Stimulated activated effector memory CD8-positive, alpha-beta T cell treated with anti-CD3 and anti-CD28 coated beads, Interleukin-12 subunit alpha, Interleukin-12 subunit beta, amount 100 ng/mL, for 72 hours (primary cell): ENCODE measurements around the gene MTF2.

ENCODE experiments used
- ATAC-seq: fragments of 150-1000 bp; cut with Tn5 transposase; 2 replicates; pipeline ENCODE4 v1.10.0; 2021
- DNase-seq, 2 donors: peaks; one replicate each; pipeline ENCODE4 v3.0.0; 2021 to 2022; ENCODE audit warnings: low spot score in 2 of 2
- H3K27ac Mint-ChIP-seq: one replicate; pipeline ENCODE4 v1.8.0; 2022; ENCODE audit warnings: mild to moderate bottlenecking, mixed read lengths
- H3K36me3 Mint-ChIP-seq: one replicate; pipeline ENCODE4 v1.8.0; 2022; ENCODE audit warnings: mild to moderate bottlenecking, mixed read lengths
- H3K4me1 Mint-ChIP-seq: one replicate; pipeline ENCODE4 v1.8.0; 2022; ENCODE audit warnings: mixed read lengths
- H3K4me3 Mint-ChIP-seq: one replicate; pipeline ENCODE4 v1.8.0; 2022; ENCODE audit warnings: mild to moderate bottlenecking, mixed read lengths
- H3K9me3 Mint-ChIP-seq: one replicate; pipeline ENCODE4 v1.8.0; 2022; ENCODE audit warnings: mixed read lengths

MTF2 gene

DNA sequence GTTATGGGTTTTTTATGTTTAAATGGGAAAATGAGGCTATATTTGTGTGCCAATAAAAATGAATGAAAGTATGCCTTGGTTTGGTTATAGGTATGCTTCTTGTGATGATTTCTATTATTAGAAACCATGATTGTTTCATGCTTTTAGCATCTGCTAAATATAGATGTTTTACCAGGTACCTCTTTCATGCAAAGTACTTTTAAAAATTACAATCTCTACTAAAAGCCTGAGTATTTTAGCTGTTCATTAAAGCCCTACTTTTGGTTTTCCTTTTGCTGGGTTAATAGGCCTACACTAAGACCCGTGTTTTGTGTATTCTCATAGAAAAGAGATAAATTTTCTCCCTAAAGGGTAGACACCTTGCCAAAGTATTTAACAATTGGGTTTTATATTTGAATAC is 32.0 kb downstream of the MTF2 start:
- peaks cover 30% of the 10 kb centered on the region for H3K4me1 Mint-ChIP-seq
- peaks cover 79% of the 10 kb centered on the region for H3K36me3 Mint-ChIP-seq
- H3K9me3 Mint-ChIP-seq, result peaks cover under 1% of the 10 kb centered on the region
- H3K27ac Mint-ChIP-seq, result no peak overlapping the region
- DNase-seq (no peak), ATAC-seq (no peak)
- no peak overlapping the region for H3K4me3 Mint-ChIP-seq

DNA sequence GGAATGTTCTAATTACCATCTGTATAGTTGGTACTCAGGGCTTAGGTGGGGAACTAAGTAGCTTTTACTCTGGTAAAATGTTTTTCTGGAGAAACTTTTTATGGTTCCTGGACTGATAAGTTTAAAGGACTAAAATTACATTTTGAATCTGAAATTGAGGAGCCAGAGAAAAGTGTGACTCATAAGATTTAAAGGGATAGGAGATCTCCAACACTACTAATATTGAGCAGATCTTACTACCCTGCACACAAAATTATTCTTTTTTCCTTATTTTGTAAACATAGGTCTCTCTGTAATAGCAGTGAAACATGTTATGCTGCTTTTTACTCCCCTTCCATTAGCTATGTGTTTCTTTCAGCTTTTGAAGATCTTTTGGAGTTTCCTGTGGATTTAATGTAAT is 32.5 kb downstream of the MTF2 start:
- no peak overlapping the region for H3K4me3 Mint-ChIP-seq
- peaks cover 29% of the 10 kb centered on the region for H3K4me1 Mint-ChIP-seq
- peaks cover 79% of the 10 kb centered on the region for H3K36me3 Mint-ChIP-seq
- H3K27ac Mint-ChIP-seq, result peak overlapping the region; percentile 21
- H3K9me3 Mint-ChIP-seq, result no peaks in the 10 kb centered on the region
- DNase-seq (no peak), ATAC-seq (no peak)

DNA sequence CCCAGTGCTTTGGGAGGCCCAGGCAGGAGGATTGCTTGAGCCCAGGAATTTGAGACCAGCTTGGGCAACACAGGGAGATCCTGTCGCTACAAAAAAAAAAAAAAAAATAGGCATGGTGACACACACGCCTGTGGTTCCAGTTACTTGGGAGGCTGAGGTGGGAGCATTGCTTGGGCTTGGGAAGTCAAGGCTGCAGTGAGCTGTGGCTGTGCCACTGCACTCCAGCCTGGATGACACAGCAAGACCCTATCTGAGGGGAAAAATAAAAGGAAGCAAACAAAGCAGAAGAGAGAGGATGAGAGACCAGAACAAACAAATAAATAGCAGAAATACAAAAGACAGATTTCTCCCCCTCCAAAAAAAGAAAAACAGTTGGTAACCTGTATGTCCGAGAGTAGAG is 34.0 kb downstream of the MTF2 start:
- peaks cover 29% of the 10 kb centered on the region for H3K4me1 Mint-ChIP-seq
- peak overlapping the region; percentile 76 for H3K27ac Mint-ChIP-seq
- peaks cover 79% of the 10 kb centered on the region for H3K36me3 Mint-ChIP-seq
- H3K4me3 Mint-ChIP-seq, result no peak overlapping the region
- no peak for ATAC-seq
- DNase-seq, result no peak
- H3K9me3 Mint-ChIP-seq, result no peaks in the 10 kb centered on the region

DNA sequence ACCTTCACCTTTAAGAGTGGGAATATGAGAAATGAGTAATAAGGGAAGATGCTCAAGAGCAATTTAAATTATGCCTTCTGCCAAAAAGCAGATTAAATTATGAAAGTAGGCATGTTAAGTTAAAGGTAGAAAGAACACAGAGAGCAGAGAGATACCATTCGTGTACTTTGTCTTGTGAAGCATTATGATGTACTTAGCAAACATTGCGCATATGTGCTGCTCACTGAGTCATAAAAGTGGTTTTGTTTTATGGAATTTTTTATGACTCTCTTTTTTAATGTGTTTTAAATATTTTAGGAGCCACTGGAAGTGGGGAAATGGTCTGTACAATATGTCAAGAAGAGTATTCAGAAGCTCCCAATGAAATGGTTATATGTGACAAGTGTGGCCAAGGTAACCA is 35.3 kb downstream of the MTF2 start:
- Mint-ChIP-seq H3K36me3 (peaks cover 82% of the 10 kb centered on the region), H3K9me3 (no peaks in the 10 kb centered on the region), H3K4me3 (no peak overlapping the region), H3K27ac (no peak overlapping the region), H3K4me1 (peaks cover 20% of the 10 kb centered on the region)
- ATAC-seq, result no peak
- DNase-seq, result no peak

DNA sequence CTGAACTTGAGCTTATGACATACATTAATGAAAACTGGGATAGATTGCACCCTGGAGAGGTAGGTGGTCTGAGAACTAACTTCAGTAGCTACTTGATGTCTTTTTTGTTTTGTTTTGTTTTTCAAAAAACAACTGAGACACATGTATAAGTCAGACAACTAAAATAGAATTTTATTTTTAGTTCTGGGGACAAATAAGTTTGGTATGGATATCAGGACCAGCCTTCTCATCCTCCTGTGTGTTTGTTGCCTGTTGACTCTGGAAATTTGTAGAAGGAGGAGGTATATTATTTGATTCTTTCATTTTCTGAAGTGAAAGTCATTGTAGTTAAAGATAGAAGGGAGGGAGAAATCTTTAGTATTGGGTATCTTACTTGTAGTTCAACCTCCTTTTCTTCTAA is 41.5 kb downstream of the MTF2 start:
- H3K4me1 Mint-ChIP-seq, result no peaks in the 10 kb centered on the region
- DNase-seq (no peak), ATAC-seq (no peak)
- H3K4me3 Mint-ChIP-seq, result no peak overlapping the region
- H3K36me3 Mint-ChIP-seq, result peaks cover 98% of the 10 kb centered on the region
- no peaks in the 10 kb centered on the region for H3K9me3 Mint-ChIP-seq
- no peak overlapping the region for H3K27ac Mint-ChIP-seq

DNA sequence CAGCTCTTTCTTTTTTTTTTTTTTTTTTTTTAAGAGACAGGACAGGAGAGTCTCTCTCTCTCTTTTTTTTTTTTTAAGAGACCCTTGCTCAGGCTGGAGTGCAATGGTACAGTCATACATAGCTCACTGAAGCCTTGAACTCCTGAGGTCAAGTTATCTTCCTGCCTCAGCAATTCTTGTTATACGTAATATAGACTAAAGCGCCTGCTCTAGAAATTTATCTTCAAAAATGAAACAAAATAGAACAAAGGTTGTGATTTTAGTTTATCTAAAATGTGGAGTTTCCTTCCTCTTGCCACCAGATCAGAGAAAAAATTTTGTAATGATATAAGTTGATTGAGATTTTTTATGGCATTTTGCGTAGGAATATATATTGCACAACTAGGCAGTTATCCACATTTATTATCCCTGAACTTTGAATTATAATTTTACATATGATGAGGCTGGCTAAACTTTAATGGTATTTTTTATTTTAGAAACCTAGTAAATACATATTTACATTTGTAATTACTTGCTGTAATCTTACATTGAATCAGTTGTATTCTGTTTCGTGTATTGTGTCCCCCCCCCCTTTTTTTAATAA is 44.2 kb downstream of the MTF2 start:
- Mint-ChIP-seq H3K9me3 (no peaks in the 10 kb centered on the region), H3K4me1 (no peaks in the 10 kb centered on the region), H3K27ac (no peak overlapping the region), H3K36me3 (peaks cover 86% of the 10 kb centered on the region), H3K4me3 (no peak overlapping the region)
- DNase-seq, result no peak
- peak; percentile 47 for ATAC-seq

DNA sequence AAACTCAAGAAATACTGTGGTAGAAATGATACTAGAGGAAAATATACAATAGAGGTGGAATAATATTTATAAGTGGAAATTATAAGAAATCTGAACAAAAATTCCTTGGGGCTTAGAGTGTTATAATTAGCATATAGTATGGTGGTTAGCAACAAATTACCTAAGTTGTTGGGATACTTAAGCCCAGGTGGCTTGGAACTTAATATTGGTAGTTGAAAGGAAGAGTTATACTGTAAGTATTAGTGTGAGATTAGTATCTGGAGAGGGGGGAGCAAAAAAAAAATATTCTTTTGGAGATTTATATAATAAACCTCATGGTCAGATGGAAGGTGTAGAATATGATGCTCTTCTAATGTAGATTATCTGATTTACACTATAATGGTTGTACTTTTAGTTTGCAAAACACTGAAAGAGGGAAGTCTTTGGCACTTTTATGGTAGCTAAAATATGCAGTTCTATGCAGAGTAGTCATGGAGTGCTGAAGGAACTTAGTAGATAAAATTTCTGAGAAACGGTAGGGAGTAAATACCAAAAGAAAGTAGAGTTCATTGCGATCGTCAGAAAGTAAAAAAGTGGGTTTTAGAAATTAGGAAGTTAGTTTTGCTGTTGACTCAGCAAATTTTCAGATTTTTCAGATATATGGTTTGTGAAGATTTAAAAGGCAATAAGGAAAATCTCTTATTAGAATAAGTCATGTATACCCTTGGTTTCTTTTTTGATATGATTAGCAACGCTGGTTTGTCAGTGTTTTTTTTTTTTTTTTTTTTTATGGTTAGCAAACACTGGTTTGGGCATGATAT is 45.7 kb downstream of the MTF2 start:
- peaks cover 71% of the 10 kb centered on the region for H3K36me3 Mint-ChIP-seq
- no peak overlapping the region for H3K27ac Mint-ChIP-seq
- H3K9me3 Mint-ChIP-seq, result no peaks in the 10 kb centered on the region
- no peak overlapping the region for H3K4me3 Mint-ChIP-seq
- ATAC-seq (no peak), DNase-seq (no peak)
- no peaks in the 10 kb centered on the region for H3K4me1 Mint-ChIP-seq

DNA sequence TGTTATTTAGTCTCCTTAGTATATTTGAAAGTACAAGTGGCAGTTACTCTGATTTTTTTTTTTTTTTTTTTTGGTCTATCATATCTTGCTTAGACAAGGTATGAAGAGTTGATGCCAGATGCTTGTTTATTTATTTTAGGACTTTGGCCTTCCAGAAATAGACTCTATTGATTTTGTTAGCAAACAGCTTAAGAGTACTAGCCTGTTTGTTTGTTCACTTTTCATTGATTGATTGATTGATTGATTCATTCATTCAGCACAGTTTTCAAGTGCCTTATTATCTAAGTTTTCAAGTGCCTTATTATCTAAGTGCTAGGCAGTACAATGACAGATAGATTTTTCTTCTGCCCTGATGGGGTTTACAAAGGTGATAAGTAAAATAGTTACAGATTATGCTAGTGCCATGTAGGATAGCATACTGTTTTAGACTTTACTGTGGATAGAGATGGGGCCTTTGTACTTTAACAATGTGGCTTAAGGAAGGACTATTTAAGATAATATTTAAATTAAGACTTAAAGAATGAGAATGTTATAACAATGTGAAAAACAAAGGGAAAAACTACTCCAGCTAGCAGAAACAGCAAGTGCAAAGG is 50.5 kb downstream of the MTF2 start:
- no peak for DNase-seq
- Mint-ChIP-seq H3K4me3 (no peak overlapping the region), H3K27ac (no peak overlapping the region), H3K9me3 (no peaks in the 10 kb centered on the region), H3K36me3 (peaks cover 25% of the 10 kb centered on the region), H3K4me1 (no peaks in the 10 kb centered on the region)
- no peak for ATAC-seq

DNA sequence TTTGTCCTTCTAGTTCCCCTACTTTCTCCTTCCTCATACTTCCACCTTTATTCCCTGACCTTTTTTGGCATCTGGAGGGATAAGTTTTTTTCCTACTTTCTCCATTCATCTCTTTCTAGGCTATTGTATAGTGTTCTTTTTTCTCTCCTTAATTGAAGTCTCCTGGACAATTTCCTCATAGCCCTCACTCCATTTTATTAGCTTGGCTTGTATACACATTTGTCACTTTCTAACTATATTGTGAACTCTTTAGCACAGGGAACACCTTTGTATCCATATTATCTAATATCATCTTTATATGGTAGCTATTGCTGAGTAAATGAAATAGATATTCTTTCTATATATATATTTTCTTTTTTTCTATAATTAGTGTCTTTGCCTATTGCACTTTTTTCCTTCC is 53.6 kb downstream of the MTF2 start:
- Mint-ChIP-seq H3K27ac (no peak overlapping the region), H3K4me1 (no peaks in the 10 kb centered on the region), H3K4me3 (no peak overlapping the region), H3K36me3 (peaks cover under 1% of the 10 kb centered on the region), H3K9me3 (no peaks in the 10 kb centered on the region)
- DNase-seq (no peak), ATAC-seq (no peak)

DNA sequence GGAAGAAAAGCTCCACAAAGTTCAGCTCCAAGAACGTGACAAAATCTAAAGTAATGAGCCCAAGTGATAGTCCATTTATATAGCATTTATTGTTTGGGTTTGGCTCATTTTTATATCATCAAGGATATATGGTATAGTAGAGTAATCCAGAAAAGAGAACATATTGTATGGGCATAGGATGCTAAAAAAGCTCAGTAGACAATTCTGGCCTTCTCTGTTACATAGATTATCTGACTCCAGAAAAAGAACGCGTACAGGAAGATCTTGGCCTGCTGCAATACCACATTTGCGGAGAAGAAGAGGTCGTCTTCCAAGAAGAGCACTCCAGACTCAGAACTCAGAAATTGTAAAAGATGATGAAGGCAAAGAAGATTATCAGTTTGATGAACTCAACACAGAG is 57.4 kb downstream of the MTF2 start:
- Mint-ChIP-seq H3K36me3 (no peaks in the 10 kb centered on the region), H3K9me3 (no peaks in the 10 kb centered on the region), H3K27ac (no peak overlapping the region), H3K4me3 (no peak overlapping the region), H3K4me1 (no peaks in the 10 kb centered on the region)
- no peak for ATAC-seq
- DNase-seq, result no peak

DNA sequence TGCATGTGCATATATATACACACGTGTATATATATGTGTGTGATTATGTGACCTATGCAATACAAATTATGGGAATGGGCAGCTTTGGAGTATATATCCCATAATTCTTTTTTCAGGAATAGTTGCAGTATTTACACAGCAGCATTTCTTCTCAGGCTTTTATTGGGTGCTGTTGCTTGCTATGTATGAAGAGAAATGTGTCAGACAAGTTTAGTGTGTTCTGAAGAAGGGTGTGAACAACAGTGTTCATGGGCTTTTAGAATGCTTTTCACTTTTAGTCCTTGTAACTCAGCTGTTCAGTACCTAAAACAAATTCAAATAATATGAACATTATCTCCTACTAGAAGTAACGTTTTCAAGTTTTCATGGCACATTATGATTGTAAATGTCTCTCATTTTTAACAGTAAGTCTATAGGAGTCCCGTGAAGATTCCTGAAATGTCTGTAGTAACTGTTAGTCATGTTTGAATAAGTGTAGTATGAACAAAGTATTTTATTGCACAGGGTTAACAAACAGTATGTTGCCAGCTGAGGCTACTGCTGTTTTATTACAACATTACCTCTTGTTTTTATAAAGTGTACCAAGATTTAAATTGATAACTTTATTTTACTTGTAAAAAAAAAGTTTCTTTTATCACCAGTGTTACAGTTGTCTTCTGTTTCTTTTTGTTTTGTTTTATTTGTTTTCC is 58.7 kb downstream of the MTF2 start:
- no peak for DNase-seq
- Mint-ChIP-seq H3K27ac (no peak overlapping the region), H3K36me3 (peaks cover 2% of the 10 kb centered on the region)

DNA sequence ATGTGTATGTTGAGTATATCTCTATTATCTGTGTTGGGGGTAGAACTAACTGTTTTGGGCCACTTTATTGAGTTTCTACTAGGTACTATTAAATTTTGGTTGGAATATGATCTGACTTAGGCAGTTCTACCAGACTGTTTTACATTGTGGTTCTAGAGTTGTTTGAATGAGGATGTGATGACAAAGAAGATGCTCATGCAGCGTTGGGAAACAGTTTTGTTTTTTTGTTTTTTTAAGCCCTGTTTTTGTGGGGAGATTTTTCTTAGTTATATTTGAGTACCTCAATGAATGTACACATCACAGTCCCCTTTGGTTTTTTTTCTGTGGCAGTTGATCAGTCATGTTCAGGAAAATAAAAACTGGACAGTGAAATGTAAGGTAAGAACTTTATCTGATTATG is 61.0 kb downstream of the MTF2 start:
- Mint-ChIP-seq H3K4me3 (no peak overlapping the region), H3K4me1 (no peaks in the 10 kb centered on the region), H3K27ac (peak overlapping the region; percentile 63), H3K36me3 (peaks cover 15% of the 10 kb centered on the region), H3K9me3 (no peaks in the 10 kb centered on the region)
- no peak for ATAC-seq
- DNase-seq, result no peak

More for the DNA sequence above, 58.7 kb downstream of the MTF2 start:
- no peak for ATAC-seq
- no peaks in the 10 kb centered on the region for H3K4me1 Mint-ChIP-seq
- no peaks in the 10 kb centered on the region for H3K9me3 Mint-ChIP-seq
- no peak overlapping the region for H3K4me3 Mint-ChIP-seq

DNA sequence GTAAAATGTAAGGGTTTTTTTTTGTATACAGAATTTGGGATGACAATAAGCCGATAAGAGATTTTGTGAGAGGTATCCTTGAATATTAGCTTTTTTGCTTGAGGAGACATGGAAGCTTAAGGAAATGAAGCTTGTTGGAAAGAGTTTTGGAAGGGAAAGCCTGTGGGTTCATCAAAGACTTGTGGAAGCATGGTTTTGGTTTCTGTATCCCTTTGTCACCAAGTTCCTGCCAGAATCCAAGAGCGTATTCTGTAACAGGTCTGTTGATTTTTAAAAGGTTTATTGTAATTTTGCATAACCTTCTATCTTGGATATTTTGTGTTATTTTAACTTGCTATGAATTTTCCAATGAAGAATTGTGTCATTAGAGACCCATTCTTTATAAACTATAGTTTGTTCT is 63.1 kb downstream of the MTF2 start:
- Mint-ChIP-seq H3K9me3 (no peaks in the 10 kb centered on the region), H3K4me1 (no peaks in the 10 kb centered on the region), H3K36me3 (peaks cover 24% of the 10 kb centered on the region), H3K27ac (no peak overlapping the region), H3K4me3 (no peak overlapping the region)
- no peak for ATAC-seq
- no peak for DNase-seq

DNA sequence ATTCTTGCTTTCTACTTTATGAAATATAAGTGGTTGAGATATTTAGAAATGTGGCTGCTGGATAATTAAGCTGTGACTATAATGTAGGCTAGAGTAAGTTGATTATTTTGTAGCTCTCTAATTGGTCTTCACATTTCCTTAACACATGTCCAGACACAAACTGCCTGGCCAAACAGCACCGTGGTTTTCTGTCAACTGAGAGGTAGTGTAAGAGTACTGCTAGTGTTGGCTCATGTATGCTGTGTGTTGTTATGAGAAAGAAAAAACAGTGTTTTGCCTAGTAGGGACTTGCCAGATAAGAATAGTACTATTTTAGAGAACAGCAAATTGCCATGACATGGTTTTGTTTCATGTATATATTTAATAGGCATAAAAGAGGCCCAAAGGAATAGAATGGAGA is 64.1 kb downstream of the MTF2 start:
- Mint-ChIP-seq H3K27ac (peak overlapping the region; percentile 30), H3K4me3 (no peak overlapping the region), H3K36me3 (peaks cover 33% of the 10 kb centered on the region), H3K9me3 (no peaks in the 10 kb centered on the region), H3K4me1 (no peaks in the 10 kb centered on the region)
- ATAC-seq, result no peak
- DNase-seq, result no peak

DNA sequence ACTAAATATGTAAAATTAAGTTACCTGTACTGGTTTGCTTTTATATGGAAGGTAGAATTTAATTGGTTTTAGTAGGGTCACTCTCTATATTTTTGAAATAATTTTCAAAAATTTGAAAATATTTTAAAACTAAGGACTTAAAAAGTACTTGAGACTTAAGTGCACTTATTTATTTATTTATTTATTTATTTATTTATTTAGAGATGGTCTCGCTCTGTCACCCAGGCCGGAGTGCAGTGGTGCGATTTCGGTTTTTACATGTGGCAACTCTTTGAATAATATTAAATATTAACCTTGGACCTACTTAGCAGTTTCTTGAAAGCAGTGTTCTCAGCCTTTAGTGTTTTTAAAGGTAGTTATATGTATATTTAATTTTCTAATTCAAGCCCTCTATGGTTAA is 64.7 kb downstream of the MTF2 start:
- H3K9me3 Mint-ChIP-seq, result no peaks in the 10 kb centered on the region
- peaks cover 40% of the 10 kb centered on the region for H3K36me3 Mint-ChIP-seq
- no peak overlapping the region for H3K27ac Mint-ChIP-seq
- H3K4me1 Mint-ChIP-seq, result no peaks in the 10 kb centered on the region
- DNase-seq (no peak), ATAC-seq (no peak)
- H3K4me3 Mint-ChIP-seq, result no peak overlapping the region

DNA sequence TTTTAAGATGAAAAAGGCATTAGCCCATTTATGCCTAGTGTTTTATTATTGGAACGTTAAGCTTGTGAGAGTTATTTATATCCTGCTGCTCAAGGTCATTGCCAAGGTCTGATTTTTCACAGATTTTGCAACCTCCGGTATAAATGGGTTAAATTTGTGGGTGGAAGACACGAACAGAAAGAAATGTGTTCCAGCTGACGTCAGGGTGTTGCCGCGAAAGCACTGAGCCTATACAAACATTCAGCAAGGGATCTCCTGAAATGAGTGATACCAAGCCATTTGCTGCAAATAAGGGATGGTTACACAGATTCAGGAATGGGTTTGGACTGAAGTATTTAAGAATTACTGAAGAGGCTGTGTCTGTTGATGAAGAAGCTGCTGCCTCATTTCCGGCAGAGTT is 68.9 kb downstream of the MTF2 start:
- DNase-seq (no peak), ATAC-seq (no peak)
- H3K4me3 Mint-ChIP-seq, result no peak overlapping the region
- peaks cover 78% of the 10 kb centered on the region for H3K36me3 Mint-ChIP-seq
- H3K27ac Mint-ChIP-seq, result peak overlapping the region; percentile 21
- H3K9me3 Mint-ChIP-seq, result no peaks in the 10 kb centered on the region
- no peaks in the 10 kb centered on the region for H3K4me1 Mint-ChIP-seq
